ENCODE data around the gene UBR3.
A peak's percentile ranks its signal among the peaks of the same experiment; 100 is the strongest.

UBR3 gene

DNA sequence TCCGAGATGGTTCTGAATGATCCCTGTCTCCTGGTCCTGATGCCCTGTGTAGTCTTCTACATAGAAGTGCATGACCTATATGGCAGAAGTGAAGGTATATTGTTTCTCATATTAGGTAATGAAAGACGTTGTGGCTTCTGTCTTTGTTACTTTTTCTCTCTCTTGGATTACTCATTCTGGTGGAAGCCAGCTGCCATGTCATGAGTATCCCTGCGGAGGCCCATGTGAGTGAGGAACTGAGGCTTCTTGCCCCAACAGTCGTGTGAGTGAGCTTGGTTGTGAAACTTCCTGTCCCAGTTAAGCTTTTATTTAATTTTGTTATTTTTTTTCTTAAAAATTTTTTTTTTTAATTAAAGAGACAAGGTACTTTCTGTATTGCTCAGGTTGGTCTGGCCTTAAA lies 134.7 kb downstream of the UBR3 start:
- peak in 1 of 2 donors; percentile 43 for DNase-seq

DNA sequence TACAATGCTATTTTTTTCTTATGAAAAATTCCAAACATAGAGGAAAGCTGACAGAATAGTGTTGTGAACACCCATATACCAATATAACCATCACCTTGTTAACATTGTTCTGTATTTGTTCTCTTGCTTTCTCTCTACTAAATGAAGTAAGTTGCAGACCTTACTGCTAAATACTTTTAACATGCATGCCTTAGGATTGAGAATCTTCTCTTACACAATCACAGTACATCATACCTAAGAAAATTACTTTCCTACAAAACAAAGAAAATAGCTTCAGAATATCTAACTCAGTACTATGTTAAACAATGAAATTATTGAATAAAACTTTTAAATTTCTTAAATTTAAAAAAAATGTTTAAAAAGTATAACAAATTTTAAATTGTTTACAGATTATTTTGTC lies 136.5 kb downstream of the UBR3 start:
- DNase-seq = no peak

DNA sequence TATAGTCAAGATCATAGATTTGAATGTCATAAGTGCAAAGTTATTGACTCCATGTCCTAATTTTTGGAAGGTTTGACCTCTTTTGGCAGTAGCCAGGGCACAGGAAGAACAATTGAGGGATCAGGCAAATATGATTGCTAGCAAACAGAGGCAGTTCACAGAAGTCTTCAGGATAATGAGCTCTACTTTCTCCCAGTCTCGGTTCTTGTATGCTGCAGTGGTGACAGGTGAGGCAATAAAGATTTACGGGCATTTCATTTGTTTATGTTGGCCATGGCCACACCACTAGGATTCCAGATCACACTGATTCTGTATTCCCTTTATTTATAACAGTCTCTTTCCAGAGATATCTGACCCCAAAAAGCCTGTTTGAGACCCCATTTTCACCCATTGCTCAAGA lies 137.5 kb downstream of the UBR3 start:
- DNase-seq = no peak

DNA sequence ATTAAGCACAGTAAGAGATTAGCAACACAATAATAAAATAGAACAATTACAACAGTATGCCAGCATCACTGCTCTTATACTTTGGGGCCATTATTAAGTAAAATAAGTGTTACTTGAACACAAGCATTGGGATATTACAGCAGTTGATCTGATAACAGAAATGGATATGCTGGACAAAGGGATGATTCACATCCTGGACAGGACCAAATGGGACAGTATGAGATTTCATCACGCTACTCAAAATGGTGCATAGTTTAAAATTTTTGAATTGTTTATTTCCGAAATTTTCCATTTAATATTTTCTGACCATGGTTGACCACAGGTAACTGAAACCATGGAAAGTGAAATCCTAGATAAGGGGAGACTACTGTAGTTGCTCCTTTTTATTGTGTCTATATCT lies 138.2 kb downstream of the UBR3 start:
- DNase-seq = no peak

DNA sequence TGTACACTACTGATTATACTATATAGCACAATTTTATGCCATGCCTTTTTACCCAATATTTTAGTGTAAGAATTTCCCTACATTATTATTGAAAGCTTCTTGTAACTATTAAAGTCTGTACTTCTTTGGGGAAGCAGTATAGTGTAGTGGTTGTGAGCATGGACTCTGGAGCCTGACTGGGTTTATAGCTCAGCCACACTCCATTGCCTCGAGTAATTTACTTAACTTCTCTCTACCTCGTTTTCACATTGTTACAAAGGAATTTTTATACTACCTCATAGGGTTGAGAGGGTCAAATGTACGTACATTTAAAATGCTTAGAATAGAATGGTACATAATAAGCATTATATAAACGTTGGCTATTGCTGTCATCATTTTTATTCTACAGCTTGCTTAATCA lies 139.2 kb downstream of the UBR3 start:
- no peak for DNase-seq

DNA sequence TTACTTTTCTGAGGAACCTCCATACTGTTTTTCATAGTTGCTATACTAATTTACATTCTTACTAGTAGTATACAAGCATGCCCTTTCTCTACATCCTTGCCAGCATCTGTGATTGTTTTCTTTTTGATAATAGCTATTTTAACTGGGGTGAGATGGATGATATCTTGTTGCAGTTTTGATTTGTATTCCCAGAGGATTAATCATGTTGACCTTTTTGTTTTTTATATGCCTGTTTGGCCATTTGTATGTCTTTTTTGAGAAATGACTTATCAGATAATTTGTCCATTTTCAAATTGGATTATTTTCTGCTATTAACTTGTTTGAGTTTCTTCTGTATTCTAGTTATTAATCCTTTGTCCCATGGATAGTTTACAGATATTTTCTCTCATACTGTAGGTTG lies 141.5 kb downstream of the UBR3 start:
- no peak for DNase-seq

DNA sequence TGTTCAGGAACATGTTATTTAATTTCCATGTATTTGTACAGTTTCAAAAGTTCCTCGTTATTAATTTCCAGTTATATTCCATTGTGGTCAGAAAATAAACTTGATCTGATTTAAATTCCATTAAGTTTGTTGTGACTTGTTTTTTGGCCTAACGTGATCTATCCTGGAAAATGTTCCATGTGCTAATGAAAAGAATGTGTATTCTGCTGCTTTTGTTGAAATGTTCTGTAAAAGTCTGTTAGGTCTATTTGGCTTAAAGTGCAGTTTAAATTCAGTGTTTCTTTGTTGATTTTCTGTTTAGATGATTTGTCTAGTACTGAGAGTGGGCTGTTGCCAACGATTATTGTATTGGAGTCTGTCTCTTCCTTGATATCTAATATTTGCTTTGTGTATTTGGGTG lies 148.0 kb downstream of the UBR3 start:
- DNase-seq = no peak

DNA sequence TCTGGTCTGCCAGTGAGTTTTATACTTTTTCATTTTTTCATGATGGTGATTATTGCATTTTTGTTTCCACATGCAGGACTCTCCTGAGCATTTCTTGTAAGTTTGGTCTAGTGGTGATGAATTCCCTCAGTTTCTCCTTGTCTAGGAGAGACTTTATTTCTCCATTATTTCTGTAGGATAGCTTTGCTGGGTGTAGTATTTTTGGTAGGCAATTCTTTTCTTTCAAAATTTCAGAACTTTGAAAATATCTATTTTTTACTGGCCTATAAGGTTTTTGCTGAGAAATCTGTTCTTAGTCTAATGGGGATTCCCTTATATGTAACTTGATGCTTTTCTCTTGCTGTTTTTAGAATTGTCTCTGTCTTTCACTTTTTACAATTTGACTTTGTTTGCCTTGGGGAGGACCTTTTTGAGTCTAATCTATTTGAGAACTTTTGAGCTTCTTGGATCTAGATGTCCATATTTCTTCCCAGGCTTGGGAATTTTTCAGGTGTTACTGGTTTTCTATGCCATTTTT lies 149.1 kb downstream of the UBR3 start:
- DNase-seq = no peak

DNA sequence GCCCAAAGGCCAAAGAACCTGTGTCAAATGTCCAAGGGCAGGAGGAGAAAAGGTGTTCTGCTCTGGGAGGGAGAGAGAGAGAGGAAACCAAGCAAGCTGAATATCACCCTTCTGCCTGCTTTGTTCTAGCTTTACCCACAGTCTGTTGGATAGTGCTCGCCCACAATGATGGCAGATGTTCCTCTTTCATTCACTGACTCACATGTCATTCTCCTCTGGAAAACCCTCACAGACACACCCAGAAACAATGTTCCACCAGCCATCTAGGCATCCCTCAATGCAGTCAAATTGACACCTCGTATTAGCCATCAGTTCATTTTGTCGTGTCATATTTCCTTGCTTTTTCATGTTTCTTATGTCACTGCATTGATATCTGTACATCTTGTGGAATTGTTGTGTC lies 150.3 kb downstream of the UBR3 start:
- DNase-seq = no peak

DNA sequence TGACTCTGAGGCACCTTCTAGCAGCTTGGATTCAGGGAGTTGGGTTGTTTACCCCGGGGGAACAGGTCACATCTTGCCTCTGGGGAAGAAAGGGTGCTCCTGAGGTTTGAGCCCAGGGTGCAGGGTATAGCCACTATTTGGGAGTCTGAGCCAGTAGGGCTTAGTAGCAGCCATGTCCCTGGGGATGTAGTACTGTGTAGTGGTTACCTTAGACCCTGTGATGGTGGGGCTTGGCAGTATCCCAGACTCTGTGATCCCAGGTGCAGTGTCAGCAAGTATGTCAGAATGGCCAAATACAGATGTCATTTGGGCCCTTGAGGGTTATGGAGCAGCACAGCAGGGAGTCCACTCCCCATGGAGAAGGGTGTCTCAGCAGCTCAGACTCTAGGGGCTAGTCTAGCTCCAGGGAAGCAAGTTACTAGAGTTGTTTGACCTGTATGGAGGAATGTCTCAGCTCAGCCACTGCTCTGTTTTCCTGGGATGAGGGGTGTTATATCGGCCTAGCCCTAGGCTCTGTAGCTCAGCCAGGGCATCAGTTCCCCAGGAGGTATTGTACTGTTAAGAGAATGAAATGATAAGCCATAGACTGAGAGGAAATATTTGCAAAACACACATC lies 151.3 kb downstream of the UBR3 start:
- DNase-seq = no peak

DNA sequence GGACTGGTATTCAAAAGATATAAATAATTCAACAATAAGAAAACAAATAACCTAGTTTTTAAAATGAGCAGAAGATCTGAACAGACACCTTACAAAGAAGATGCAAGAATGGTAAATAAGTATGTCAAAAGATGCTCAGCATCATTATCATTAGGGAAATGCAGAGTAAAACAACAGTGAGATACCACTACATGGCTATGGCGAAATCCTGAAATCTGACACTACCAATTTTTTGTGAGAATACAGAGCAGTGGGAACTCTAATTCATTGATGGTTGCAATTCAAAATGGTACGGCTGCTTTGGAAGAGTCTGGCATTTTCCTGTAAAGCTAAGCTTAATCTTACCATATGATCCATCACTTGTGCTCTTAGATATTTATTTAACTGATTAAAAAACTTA lies 151.8 kb downstream of the UBR3 start:
- DNase-seq = no peak

DNA sequence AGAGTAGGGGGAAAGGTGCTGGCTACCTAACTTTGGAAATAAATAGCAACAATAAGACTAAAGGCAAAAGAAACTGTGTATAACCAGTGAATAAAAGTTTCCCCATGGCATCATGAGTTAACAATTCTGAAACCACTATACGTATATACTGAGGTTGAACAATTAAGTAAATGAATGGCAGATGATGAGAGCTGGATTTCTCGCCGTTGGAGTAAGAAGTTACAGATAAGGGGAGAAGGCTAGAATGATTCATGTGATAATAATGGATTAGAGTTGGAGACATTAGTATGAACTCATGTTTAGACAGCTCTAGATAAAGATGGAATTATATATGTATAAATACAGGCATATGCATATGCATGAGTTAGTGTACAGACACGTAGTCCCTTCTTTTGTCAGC lies 152.7 kb downstream of the UBR3 start:
- DNase-seq = no peak

DNA sequence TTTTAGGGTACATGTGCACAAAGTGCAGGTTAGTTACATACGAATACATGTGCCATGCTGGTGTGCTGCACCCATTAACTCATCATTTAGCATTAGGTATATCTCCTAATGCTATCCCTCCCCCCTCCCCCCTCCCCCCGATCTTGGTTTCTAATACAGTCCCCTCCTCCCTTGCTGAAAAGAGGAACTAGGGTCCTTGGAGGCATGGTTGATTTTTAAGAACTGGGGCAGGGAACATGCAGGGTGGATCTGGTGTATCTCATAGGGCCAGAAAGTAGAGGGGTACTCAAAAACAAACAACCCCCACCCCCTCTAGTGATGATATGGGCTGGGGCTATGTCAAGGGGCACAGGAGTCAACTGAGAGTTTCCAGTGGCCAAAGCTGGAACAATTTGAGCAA lies 153.4 kb downstream of the UBR3 start:
- DNase-seq = no peak

DNA sequence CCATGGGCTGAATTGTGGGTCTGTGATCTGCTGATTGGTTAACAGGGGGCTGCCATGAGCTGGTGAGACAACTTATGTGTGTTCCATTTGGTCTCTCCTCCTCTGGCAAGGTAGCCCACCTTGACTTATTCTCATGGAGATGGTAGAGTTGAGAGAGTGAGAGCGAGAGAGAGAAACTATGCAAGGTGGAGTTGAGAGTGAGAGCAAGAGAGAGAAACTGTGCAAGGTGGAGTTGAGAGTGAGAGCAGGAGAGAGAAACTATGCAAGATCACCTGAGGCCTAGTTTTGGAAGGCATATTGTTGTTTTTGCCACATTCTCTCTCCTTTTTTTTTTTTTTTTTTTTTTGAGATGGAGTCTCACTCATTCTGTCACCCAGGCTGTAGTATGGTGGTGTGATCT lies 155.7 kb downstream of the UBR3 start:
- DNase-seq = no peak

DNA sequence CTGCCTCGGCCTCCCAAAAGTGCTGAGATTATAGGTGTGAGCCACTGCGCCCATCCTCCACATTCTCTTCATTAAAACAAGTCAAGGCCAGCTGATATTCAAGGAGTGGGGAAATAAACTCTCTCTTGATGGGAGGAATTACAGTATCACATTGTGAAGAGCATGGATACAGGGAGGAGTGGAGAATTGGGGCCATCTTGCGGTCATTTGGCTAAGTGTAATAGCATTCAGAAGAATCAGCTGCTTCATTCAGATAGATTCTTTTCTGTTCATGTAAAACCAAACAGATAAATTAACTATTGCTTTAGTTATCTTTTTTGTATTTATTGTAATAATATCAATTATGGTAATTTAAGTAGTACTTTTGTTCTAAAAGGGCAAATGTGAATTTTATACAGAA lies 156.3 kb downstream of the UBR3 start:
- no peak for DNase-seq

DNA sequence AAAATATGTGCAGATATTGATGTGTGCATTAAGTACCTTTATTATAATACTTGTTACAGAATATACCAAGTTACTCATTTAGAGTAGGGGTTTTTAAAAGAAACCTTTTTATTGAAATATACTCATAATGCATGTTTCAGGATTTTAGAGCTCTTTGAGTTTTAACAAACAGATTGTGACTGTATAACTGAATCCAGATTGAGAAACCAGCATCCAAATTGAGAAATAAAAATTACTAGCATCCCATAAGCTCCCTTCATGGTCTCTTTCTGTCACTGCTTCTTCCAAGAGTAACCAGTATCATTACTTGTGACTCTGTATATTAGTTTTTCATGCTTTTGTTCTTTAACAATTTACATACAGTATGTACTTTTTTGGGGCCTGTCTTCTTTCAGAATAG lies 156.9 kb downstream of the UBR3 start:
- no peak for DNase-seq

DNA sequence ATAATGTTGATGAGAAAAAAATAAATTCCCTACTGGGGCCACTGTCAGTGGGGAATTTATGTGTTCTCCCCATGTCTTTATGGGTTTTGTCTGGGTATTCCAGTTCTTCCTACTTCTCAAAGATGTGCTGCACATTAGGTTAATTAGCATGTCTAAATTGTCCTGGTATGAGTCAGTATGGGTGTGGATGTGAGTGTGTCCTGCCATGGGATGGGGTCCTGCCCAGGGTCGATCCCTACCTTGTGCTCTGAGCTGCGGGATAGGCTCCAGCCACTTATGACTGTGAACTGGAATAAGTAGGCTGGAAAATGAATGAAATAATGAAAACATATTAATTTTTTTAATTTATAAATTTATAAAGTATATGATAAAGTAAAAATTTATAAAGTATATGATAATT lies 167.5 kb downstream of the UBR3 start:
- DNase-seq = no peak

DNA sequence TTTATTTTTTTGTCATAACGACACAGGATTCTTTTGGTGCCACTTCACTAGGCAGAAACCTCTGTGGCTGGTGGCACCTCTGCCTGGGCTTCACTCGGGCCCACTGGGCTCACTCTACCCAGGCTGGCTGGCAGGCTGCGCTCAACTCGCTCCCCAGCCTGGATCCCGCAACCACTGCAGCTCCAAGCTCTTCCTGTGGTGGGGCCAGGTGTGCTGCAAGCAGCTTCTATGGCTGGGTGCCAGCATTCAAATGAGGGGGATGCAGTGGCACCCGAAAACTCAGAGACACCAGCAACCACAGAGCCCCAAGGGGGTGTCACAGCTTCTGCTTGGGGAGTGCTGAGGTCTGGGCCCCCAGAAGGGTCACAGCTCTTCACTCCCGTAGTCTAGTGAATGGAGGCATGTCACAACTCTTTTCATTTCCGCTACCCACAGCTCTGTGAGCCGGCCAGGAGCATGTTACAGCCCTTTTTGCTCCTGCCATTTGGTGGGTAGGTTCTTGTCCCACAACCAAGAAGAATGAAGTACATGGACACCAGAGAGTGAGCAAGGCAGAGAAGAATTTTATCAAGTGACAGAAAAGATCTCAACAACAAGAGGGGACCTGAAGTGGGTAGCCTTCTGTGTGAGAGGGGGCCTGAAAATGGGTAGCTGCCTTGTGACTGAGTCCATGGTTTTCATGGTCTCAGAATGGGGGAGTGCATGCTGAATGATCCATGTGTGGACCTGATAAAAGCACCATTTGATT lies 170.1 kb downstream of the UBR3 start:
- DNase-seq = no peak

DNA sequence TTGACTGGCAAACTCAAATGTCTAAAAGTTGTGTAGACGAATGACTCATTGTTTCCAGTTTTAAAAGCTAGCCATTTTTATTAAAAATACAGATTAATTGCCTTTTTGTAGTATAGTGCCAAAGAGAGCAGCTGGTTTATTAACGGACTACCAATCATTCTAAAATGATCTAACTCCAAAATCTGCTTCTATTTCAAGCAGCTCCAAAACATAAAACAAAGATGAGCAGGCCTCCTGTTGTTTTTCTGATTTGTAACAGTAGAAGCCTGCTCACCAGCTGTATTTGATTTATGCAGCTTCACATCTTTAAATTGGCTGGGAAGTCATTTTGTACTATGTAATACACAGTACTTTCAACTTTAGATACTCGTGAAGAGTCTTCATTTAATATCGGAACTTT lies 171.8 kb downstream of the UBR3 start:
- DNase-seq = no peak

DNA sequence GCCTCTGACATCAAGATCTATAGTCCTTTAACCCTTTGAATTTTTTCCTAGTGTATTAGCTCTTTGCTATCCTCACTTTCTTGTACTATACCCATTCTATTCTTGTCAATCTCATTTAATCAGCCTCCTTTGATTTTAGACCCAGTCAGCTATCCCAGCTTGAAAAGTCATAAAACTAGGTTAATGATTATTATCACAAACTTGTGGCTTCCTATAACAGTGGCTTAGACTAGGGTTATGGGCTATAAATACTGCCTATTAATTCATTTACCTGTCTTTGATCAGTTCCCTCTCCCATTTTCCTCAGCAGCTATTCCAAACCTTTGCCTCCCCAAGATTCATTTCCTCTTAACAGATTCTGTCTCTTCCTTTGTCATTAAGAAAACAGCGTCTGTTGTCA lies 174.8 kb downstream of the UBR3 start:
- DNase-seq = no peak

DNA sequence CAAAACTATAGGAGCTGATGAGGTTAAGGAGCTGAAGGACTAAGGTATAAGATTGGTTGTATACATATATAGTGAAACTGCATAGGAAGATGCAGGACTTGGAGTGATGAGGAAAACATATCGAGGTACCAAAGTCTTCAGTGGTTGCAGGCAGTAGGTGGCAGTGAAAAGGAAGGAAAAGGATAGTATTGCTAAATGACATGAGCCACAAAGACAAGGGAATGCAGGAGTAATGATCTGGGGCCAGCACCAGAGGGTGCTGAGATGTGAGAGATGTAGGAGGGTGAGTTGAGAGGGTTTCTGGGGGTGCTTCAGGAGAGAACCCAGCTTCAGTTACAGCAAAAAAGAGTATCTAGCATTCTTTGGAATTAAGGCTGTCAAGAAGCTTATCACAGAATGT lies 178.4 kb downstream of the UBR3 start:
- DNase-seq = no peak

DNA sequence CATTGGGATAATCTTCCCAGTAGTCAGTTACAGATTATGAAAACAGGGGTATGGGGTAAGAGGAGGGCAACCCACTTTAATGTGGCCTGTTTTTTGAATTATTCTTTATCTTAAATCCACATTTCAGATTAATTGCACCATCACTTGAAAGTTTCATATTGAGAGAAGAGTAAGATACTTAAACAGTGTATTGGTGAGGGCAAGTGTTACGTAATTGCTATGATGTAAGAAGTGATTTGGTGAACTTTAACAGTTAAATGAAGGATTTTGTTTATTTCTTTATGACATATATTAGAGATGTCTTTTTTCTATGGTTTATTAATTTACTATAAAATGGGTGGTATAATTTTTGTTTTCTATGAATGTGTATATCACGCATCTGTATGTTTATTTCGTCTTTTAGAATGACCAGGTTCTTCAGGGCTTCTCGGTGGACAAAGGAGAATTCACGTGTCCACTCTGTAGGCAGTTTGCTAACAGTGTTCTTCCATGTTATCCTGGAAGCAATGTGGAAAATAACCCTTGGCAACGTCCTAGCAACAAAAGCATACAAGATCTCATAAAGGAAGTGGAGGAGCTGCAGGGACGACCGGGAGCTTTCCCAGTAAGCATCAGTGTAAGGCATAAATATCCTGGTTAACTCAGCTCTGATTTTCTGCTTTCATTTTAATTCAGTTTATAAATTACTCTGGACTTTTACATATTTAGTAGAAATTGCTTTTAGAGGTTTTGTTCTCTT lies 179.5 kb downstream of the UBR3 start:
- no peak for DNase-seq

DNA sequence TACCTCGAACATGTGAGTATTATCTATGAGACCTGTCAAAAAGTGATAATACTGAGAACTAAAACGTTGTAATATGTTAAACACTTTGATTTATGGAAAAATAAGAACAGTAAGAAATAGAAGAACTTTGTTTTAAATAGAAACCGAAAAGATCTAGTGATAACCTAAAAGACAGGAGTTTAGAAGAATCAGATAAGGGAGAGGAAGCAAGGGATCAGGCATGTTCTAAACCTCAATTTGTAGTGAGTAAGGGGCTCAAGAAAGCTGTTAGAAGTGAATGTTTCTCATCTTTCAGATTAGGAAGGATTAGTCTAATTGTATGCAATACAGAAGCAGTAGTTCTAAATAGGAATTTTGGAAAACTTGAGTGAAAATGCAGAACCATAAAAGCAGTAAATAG lies 182.0 kb downstream of the UBR3 start:
- DNase-seq = no peak

DNA sequence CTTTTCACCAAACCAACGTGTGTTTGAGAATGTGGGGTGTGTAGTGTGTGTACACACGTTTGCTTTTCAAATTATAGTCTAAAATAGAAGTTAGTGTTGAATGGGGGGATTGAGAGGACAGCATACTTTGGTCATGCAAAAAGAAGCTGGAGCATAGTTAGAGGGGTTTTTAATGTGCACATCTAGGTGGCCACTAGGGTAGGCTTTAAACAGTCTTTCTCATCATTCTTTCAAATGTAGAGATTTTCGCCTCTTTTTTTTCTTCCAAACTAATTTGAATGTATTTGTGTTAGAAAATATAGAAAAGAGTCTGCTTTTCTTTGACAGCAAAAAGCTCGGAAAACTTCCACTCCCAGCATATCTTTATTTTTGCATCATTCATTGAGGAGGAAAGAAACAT lies 185.5 kb downstream of the UBR3 start:
- DNase-seq = no peak
